Activated CD4-positive, alpha-beta T cell treated with anti-CD3 and anti-CD28 coated beads, Interleukin-2, amount 50 U/mL, for 48 hours (primary cell): ENCODE data around the gene ATL3.
"Not testable (repeated sequence)": the region's sequence is repeated elsewhere in the genome, so short reads cannot be mapped to it uniquely, and the experiment has no call there.

Experiments
- DNase-seq, 2 experiments: peaks; one replicate each; pipeline ENCODE4 v3.0.0-alpha.2; 2020

Gene ATL3

DNA sequence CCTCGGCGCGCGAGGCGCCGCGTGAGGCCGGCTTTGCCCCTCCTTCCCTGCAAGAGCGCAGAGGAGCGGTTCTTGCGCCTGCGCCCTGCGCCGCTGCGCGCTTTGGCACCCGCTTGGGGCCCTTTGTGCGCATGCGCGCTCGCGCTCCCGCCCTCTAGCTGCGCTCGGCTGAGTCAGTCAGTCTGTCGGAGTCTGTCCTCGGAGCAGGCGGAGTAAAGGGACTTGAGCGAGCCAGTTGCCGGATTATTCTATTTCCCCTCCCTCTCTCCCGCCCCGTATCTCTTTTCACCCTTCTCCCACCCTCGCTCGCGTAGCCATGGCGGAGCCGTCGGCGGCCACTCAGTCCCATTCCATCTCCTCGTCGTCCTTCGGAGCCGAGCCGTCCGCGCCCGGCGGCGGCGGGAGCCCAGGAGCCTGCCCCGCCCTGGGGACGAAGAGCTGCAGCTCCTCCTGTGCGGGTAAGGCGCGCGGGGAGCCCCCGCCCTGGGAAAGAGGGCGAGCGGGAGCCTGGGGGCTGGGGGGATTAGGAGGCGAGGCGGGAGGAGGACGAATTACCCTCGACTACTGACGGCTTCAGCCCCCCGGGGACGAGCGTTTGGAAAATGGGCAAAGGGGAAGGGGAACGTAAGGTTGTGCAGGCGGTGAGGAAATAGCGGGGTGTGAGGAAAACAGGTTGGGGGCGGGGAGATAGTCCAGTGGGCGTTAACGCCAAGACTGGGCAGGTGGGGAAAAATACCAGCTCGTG lies 10.3 kb upstream of the ATL3 start, which contains the start of gene RTN3:
Gene RTN3 (plus strand): TSS at position 180 of the 745 bp plus-strand sequence. CDS start 137 bp downstream, at position 317.
- DNase-seq: peak; percentile 96 to 98

DNA sequence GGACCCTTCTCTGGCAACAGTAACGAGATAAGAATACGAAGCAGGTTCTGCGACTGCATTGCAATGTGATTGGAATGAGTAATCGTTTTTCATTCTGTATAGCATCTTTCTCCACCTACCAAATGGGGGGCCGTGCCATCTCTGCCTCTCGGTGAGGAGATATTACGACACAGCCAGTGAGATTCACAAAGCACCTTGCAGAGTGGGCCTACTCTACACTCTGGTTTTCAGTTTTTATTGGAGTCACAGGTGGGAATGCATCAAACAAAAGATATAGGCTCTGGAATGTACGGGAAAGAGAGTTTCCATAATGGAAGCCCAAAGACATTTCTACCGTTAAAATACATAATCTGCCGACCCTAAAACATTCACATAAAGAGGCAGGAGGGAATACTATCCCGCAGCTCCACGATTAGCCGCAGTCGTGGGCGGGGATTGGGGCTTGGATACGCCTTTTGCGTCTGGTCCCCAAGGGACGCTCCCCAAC lies 9.7 kb upstream of the ATL3 start:
- DNase-seq: peak; percentile 25 to 47

DNA sequence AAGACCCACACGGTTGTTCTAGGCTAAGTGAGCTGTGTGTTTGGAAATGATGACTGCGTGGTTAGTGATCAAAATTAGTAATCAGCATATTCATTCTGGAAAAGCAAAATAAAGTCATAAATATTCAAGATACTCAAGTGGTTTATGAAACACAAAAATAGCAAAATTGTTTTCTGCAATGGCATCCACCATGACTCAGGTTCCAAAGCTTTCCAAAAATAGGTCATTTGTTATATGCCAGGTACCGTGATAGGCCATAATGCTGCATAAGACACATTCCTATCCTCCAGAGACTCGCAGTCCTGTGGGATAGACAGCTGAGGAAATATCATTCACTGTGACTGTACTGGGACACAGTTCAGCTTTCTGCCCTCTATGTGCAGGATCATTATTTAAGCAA lies 2.4 kb upstream of the ATL3 start:
- no peak for DNase-seq

DNA sequence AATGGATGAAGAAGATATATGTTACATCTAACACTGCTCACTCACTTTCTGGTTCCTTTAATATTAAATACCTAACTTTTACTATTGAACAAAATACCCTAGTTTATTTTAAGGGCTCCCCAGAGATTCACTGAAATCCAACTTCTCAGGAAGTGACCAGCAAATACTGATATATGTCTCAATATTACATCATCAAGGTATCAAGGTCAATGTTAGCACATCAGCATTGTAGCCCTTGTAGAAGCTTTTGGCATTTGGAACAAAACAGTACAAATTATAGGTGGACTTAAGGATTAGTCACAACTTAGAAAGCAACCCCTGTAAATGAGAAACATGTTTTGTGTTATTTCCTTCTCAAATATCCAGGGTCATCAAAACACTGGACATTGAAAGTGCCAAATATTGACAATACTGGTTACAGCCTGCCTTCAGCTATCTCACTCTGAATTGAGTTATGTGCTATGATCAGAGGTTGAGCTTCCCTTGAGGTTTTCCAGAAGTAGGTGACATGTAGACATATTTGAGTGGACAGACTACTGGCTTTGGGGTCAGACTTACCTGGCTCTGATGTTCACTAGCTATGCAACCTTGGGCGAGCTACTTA lies 1.9 kb upstream of the ATL3 start:
- no peak for DNase-seq

DNA sequence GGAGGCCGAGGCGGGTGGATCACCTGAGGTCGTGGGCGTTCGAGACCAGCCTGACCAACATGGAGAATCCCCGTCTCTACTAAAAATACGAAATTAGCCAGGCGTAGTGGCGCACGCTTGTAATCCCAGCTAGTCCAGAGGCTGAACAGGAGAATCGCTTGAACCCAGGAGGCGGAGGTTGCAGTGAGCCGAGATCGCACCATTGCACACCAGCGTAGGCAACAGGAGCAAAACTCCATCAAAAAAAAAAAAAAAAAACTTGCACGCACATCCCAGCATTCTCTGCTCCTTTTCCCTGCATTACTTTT lies 934 bp upstream of the ATL3 start:
- DNase-seq: no peak

DNA sequence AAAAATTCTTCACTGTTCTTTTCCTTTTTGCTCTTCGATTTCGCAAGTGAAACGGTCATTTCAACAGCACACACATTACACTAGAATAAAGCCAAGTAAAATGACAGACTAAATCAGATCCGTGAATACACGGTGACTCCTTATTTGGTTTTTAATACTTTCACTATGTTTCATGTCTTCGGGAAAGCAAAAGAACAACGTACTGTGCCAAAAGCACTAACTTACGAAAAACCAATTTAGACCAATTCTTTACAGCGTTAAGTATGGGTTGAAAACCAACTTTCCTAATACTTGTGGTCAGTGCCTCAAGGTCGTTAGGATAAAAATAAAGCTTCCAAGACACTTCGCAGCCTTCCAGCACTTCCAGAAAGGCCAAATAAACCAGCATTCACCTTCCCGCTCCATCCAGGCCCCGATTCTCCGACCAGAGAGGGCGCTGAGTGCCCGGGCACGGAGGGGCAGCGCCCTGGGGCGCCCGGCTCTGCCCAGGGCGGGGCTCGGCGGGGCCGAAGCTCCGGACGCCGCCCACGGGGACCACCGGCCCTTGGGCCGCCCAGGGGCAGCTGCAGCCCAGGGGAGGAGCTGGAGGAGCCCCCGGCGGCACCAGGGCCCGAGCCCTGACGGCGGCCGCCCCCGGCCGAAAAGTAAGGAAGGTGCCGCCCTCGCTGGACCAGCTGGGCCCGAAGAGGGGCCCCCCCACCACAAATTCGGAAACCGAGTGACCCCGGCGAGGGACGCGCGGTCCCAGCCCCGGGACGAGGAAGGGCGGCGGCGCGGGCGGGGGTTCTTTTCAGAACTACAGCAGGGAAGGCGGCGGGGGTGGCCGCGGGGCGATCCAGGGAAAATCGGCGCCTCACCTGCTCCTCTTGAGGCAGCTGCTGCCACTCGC lies 499 bp downstream of the ATL3 start:
- DNase-seq: peak; percentile 43 to 56

DNA sequence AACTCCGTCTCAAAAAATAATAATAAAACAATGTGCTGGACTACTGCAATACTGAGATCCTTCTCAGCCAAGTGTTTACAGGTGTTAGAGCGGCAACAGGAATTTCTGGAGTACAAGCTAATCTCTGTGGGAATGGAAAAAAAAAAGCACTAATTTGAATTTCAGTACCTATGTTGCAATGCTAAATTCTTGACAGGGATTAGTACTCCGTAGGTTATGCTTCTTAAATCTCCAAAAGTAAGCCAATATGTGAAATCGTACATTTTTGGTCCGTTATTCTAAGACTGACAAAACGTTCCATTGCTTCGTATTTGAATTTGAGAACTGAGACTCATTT lies 1.1 kb downstream of the ATL3 start:
- DNase-seq: no peak

DNA sequence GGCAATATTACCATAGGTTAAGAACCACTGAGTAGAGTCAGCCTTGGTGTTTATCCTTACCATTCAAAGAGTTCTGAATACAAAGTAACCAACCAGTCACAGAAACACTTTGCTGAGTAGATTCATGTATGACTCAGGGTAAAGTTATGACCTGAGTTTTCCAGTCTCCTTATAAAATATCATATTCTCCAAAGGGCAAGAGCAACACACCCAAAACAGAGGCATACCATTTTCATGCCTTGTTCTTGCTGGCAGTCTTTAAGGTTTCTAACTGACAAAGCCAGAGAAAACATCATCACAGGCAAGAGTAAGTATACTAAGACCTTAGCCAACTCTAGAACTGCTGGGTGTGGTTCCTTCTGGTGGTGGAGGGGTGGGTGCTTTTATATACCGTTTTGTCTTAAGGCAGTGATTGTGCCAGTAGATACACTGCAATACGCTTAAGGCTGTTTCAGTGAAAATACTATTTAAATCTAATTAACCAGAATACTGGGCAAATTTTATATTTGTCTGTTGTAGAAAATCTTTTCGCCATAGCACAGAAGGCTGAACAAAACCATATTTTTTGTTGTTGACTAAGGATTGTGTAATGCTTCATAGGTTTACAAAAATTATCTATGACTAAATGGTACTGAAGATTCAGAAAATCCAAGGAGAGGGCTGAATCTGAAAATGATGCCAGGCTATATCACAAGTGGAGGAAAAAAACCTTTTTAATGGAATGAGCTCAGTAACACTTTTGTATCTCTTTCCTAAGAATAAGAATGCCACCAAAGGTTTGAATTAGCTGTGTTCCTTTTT lies 3.0 kb downstream of the ATL3 start:
- no peak for DNase-seq

DNA sequence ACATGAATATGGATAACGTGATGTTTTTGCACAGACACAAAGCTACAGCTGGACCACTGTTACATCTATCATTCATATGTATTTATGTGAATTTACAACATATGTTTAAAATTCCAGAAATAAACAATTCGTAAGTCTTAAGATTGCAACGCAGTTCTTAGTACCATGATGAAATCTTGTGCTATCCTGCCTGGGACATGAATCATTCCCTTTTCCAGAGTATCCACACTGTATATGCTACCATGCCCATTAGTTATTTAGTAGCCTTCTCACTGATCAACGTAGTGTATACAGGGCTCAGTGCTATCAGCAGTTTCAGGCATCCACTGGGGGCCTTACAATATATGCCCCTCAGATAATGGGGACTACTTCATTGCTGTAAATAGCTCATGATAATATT lies 4.3 kb downstream of the ATL3 start:
- no peak for DNase-seq

DNA sequence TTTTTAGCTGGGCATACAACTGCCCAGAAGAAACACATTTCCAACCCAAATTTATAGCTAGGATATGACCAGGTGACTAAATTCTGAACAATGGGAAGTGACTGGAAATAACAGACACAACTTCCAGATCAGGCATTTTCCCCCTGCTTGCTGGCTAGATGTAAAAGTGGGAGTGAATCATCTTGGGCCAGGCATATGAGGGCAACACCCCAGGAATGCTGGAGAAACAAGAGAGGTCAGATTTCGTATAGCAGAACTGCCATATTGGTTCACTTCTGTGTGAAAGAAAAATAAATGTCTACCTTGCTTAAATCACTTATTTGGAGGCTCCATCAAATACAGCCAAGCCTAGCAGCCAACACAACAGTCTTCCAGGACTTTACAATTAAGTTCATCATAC lies 7.4 kb downstream of the ATL3 start:
- DNase-seq: no peak

DNA sequence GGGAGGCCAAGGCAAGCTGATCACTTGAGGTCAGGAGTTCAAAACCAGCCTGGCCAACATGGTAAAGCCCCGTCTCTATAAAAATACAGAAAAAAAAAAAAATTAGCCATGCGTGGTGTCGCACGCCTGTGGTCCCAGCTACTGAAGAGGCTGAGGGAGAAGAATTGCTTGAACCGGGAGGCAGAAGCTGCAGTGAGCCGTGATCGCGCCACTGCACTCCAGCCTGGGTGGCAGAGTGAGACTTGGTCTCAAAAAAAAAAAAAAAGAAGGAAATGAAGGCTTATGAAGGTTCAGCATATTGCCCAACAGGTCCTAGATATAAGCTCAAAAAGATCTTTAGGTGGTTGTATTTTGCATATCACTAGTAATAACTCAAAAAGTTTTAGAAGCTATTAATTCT lies 10.2 kb downstream of the ATL3 start:
- no peak for DNase-seq

DNA sequence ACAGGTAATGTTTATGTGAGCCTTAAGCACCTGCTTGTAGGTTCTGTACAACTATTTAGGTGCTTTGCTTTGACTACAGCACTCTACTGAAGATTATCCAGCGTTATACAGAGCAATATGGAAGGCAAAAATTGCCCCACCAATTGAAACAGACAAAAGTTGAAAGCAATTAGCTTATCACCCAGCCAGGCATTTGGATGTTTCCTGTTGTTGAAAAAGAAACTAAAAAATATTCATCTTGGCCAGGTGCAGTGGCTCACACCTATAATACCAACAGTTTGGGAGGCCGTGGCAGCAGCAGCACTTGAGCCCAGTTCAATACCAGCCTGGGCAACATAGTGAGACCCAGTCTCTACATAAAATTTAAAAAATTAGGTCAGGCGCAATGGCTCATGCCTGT lies 18.5 kb downstream of the ATL3 start:
- DNase-seq: no peak

DNA sequence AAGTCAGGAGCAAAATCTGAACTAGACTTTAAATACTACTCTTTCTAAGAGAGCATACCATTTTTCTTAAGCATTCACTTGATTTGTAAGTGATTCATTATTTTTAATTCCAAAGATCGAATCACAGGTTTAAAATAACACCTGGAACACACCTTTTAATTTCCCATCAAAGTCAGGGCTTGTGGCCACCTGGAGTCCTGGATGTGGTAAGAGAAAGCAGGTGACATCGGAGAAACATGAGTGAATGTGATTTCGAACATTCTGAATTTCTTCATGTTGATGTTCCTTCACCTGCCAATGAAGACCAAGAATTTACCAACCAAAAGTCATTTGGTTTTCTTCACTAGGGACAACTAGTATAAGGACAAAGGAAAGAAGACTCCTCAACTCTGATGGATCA lies 28.0 kb downstream of the ATL3 start:
- DNase-seq: no peak

DNA sequence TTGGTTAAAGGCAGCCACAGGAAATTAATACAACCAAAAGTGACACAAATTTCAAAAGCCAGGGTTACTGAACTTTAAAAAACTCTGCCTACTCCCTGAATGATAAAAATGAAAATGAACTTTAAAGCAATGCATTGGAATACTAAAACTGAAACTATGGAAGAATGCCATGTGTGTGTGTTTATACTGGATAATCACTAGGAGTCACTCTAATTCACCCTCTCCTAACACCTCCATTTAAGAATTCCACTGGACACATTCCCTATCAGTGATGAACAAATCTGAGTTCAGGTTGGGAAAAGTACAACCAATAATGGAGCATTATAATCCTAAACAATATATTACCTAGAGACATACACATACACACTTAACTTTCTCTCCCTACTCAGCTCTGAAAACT lies 29.4 kb downstream of the ATL3 start:
- DNase-seq: no peak

DNA sequence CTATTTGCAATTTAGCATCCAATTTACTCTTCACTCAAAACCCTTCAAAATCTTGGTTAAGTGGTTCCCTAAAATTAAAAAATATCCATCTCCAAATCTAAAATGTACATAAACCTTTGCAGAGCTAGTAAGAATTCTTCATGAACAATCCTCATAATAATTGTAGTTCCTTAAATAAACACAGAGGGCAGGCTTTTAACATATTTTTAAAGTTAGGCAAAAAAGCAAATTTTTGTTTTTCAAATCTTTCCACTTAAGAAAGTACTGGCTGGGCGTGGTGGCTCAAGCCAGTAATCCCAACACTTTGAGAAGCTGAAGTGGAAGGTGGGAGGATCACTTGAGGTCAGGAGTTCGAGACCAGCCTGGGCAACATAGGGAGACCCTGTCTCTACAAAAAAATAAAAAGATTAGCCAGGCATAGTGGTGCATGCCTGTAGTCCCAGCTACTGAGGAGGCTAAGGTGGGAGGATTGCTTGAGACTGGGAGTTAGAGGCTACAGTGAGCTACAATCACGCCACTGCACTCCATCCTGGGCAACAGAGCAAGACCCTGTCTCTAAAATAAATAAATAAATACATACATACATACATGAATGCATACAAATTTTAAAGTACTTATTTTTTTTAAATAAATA lies 31.9 kb downstream of the ATL3 start:
- no peak for DNase-seq

DNA sequence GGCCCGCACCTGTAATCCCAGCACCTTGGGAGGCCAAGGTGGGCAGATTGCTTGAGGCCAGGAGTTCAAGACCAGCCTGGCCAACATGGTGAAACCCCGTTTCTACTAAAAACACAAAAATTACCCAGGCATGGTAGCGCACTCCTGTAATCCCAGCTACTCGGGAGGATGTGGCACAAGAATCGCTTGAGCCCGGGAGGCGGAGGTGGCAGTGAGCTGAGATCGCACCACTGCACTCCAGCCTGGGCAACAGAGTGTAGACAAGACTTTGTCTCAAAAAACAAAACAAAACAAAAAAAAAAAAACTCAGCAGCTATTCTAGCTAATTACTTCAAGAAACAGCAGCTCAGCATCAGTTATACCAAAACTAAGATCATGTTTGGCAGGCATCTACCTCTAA lies 32.7 kb downstream of the ATL3 start:
- not testable (repeated sequence) for DNase-seq

DNA sequence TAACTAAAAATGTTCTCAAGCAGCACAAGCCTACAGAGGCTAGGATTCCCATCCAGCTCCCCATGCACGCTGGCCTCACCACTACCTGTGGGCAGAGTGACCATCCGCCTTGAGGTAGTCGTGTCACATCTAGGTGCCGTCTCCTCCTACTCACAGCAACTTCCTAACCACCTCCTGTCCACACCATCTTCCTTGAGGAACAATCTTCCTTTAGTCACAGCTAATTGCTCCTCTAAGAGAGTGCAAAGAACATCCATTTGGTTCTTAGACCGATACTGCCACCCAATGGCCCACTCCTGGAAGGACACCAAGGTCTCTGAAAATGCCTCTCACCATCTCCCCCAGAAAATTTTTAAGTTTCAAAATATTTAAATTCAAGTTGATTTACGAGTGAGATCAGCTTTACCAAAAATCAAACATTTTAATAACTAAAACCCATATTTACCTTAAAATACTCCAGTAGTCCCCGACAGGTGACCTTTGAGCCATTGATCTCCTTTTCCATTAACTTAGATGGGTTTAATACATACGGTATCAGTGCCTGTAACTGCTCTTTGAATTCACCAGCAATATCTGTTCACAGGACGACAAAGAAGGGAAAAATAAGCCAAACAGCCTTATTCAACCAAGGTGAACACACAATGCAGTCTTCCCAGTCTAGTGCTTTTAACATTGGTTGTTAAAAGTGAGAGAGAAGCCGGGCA lies 35.3 kb downstream of the ATL3 start:
- peak; percentile 66 to 70 for DNase-seq

DNA sequence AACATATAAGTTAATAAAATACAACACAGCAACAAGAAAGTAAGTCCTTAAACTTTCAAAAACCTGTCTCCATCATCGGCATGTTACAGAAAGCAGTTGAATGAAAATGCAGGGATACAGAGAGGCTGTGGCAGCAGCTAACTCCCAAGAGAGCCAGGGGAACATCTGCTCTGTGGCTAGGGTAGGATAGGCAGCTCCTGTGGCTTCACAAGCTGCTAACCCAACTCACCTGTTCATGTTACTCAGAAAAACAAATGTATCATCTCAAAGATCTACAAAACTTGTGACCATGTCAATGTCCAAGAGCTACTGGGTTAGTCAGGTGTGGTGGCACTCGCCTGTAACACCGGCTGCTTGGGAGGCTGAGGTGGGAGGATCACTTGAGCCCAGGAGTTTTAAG lies 41.8 kb downstream of the ATL3 start:
- DNase-seq: no peak

DNA sequence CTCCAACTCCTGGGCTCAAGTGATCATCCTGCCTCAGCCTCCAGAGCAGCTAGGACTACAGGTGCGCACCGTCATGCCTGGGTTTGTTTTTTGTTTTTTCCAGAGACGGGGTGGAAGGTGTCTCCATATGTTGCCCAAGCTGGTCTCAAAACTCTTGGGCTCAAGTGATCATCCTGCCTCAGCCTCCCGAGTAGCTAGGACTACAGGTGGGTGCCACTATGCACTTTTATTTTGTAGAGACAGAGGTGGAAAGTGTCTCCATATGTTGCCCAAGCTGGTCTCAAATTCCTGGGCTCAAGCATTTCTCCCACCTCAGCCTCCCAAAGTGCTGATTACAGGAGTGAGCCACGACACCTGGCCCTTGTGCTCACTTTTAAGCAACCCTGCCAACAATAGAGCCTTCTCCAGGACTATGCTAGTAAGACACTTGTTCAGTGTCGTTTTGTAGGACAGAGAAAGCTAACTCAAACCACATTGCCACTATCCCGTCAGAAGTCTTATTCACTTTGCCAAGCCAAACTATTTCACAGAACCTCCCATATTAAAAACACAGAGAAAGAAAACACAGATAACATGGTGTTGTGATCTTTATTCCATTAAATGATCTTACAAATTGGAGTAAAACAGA lies 47.5 kb downstream of the ATL3 start:
- no peak for DNase-seq

DNA sequence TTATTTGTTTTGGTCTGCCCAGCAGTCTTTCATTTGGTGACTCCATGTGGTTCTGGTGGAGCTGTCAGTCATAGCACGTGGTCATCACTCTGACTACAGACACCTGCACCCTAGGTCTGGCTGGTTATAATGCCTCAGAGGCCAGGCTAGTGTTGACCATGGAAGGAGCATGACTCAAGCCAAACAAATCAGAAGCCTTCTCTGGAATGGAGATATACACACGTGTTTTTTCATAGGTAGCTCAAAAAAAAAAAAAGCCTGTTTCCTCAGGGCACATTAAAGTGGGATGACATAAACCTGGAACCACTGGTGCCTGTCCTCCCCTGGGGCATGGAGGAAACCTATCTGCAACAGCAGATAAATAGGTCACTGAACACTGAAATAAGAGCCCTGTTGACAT lies 48.9 kb downstream of the ATL3 start:
- no peak for DNase-seq

DNA sequence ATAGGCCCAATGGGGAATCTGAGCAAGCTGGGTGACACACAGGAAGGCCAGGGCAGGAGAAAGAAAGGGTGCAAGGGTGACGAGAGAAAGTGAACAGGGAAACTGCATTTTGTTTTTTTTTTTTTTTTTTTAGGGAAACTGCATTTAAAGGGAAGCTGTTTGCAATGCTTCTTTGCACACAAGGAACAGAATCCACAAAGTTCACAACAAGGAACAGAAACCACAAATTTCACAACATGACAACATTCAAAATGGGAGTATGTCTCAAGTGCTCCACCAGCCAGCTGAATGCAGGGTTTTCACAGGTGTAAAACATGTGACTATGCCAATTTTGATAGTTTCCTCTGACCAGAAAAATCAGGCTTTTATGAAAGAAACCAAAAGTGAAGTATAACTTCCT lies 50.1 kb downstream of the ATL3 start:
- DNase-seq: no peak
